ENCODE results near the gene CPA4.

CPA4 gene

DNA sequence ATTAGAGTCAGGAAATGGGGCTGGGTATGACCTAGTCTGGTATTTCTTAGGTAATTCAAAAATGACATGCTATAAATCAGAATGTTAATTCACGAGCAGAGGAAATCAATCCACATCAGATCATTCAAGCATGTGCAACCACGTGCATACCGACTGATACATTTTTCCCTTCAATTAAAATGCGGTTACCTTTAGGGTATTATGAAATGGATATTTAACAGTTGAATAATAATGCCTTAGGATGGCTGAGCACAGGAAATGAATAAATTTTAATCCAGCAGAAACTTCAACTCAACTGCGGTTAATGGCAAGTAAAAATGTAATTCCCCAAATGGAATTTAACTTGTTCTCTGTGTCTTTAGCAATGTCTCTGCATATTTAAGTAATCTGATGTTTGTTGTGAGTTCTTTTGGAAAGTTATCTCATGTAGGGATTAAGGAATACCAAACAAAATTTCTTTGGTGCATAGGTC, 17.1 kb upstream of the CPA4 start:
- DNase-seq: no peak

DNA sequence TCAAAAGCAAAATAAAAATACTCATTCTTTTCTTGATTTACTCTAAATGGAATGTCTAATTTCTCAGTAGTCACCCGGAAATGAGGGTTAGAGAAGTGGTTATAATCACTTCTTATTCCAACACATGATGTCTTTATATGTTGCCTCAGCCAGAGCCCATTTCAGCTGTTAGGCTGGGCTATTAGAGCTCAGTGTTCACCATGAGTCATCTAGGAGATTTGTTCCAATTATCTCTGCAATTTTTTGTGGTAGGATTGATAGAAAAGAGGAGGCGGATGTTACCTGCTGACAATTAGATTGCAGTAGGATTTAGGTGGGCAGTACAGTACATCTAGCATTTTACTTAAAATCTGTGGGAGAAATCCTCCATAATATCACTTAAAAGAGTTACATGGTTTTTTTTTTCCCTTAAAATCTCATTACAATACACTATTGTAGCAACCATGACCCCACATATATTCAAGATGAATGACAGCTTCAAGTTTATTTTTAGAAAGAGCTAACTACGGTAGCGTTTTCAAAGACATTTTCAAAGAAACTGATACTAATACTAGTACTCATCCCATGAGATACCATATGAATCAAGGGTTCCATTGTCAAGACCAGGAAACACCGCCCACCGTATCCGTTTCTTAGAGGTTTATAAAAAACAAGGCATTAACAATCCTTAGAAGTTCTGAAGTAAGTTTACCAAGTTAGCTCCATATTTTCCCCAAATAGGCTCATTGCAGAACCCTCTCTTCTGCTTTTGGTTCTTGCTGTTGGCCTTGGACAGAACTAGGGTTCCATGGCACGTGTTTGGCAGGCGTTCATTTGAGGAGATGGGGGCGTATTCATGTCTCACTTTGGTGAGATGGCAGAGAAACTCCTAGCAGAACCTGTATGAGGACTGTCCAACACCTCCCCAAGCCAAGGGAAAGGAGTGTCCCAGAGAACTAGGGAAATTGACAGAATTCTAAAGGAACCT, 15.9 kb upstream of the CPA4 start:
- no peak for DNase-seq

GRCh38 chr7:130277763-130278643, 15.0 kb upstream of the CPA4 start:
- peak; percentile 33 for DNase-seq

DNA sequence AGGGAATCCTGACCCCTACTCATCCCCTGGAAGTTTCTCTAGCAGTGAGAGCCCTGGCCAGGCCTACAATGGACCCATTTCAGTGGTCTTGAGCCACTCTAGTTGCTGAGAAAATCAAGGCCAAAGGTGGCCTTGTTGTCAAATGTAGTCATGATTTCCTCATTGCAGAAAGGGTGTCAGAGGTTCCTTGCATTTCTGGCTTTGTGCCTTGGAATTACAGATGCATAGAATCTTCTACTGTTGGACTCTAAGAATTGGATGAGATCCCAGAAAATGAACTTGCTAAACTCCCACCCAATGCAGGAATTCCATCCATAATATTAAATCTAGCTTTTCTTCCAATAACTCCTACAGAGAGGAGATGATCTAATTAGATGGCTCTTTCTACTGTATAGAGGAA, 14.1 kb upstream of the CPA4 start:
- DNase-seq: no peak

- no peak for DNase-seq
Observed at GRCh38 chr7:130279286-130279685, 13.7 kb upstream of the CPA4 start.

- DNase-seq: no peak
Observed at GRCh38 chr7:130279906-130280305, 13.1 kb upstream of the CPA4 start.

DNA sequence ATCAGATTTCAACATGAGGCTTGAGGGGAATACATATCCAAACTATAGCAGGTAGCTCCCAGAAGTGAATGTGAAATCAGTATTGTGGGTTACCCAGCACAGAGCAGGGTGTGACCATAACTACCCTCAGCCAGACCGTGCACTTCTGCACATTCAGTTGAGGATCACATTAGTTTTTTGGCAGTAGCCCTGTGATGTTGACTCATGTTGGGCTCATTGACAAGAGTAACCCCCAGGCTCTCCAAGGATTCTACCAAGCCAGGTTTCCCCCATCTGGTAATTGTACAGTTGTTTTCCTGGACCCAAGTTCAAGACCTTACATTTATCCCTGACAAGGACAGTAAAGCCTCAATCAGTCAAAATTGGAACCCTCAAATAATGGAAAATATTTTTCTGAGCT, 11.7 kb upstream of the CPA4 start:
- no peak for DNase-seq

GRCh38 chr7:130286881-130287280, 6.1 kb upstream of the CPA4 start:
- peak; percentile 89 for DNase-seq

- DNase-seq: no peak
Observed at GRCh38 chr7:130288168-130288567, 4.8 kb upstream of the CPA4 start.

- DNase-seq: peak; percentile 73
Observed at GRCh38 chr7:130288829-130289228, 4.1 kb upstream of the CPA4 start.

GRCh38 chr7:130289478-130289877, 3.5 kb upstream of the CPA4 start:
- DNase-seq: no peak

GRCh38 chr7:130290745-130291144, 2.2 kb upstream of the CPA4 start:
- DNase-seq: no peak

DNA sequence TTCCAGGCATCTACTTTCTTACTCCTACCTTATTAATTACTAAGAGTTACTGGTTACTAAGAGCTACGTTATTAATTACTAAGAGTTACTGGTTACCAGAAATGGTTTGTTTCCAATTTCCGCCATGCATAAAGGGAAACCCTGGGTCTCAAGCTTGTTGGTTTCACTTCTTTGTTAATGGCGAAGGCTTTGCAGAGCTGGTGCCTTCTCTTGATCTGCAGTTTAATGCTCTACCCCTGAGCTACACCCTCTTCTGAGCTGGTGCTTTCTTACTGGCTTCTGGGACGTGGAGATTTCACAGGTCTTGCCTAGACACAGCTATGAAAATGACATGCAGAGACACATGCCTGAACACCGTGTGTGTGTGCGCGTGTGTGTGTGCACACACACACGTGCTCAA, 560 bp downstream of the CPA4 start:
- DNase-seq: no peak

DNA sequence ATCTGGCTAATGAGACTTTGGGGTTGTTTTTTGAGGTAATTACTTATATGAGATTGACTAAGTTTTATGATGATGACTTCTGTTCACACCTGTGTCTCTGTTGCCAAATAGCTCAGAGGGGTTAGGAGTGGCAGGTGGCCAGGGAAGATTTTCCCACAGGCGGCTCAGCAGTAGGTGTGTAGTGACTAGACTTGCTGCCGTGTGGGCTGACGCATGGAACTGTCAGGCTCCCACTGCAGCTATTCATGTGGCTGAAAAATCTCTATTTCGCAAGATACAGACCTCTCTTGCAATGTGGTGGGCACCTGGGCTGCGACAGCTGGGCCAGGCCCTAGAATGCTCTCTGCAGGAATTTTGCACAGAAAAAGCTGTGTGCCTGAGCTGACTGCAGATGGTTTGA, 1.4 kb downstream of the CPA4 start:
- no peak for DNase-seq

- DNase-seq: no peak
Observed at GRCh38 chr7:130296221-130296951, 3.4 kb downstream of the CPA4 start.

DNA sequence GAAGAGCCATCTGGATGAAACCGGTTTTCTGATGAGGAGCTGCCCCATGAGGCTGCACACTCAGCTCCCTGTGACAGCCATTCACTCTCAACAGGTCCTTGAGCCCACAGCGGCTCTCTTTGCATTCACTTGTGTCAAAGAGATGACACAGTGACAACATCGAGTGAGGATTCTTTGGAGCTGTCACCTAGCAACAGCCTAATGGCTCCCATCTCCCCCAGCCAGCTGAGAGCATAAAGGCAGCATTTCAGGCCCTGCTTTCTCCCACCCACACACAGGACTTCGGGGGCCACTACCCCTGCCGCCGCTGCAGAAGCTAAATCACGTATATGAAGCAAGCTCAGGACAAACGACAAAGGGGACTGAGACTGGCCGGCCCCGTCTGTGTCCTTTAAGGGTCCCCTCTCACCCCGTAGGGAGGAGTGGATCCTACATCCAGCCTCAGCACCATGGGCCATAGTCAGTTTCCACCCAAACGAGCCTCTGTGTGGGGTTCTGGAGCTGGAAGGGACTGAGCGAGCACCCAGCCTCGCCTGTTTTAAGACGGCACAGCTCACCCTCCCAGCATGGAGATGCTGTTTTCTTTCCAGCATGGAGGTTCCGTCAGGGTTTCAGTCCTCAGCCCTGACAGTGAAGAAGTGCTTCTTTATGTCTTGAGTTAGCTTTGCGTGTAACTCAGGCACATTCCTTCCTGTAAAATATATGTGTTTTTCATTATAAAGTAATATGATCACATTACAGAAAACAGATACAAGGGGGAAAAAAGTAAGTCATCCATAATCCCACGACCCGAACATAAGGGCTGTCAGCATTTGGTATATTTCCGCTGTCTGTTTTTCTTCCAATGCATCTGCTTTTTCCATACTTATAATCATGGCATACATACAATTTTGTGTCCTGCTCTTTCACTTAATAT, 4.9 kb downstream of the CPA4 start:
- no peak for DNase-seq

GRCh38 chr7:130298544-130299326, 5.8 kb downstream of the CPA4 start:
- no peak for DNase-seq

DNA sequence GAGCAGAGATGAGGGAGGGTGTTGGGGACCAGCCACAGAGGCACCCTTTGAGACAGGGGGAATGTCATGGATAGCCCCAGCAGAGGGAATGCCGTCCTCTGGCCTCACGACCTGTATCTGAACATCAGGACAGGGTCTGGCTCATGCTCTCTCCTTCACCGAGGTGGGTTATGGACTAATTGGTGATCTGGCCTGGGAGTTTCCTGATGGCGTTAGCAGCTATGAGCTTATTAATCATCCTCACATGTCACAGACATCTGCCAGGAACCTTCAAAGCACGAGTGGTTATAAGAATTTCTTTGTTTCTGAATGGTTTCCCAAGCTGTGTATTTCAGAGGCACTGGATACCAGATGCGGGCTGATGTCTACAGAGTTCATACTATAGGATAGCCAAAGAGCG, 6.9 kb downstream of the CPA4 start:
- DNase-seq: no peak

DNA sequence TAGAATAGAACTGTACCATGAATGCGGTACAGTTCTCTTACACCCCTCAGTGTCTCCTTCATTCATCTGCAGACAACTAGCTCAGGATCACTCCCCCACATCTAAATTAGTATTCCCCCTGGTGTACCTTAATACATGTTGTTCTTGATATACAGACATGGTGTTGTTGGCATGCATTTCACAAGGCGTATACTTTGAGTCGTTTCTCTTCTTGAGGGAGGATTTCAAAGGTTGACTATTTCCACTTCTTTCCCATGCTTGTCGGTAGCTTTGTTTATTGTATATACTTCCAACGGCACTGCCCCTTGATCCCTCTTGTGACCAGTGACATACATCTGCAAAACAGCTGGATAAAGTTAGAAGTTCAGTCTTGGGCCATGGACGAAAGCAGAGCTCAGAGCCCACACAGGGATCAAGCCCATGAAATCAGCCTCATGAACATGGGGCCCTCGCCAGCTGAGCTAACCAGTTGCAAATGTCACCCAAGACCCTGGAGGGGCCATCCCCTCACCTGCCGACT, 8.6 kb downstream of the CPA4 start:
- DNase-seq: no peak

DNA sequence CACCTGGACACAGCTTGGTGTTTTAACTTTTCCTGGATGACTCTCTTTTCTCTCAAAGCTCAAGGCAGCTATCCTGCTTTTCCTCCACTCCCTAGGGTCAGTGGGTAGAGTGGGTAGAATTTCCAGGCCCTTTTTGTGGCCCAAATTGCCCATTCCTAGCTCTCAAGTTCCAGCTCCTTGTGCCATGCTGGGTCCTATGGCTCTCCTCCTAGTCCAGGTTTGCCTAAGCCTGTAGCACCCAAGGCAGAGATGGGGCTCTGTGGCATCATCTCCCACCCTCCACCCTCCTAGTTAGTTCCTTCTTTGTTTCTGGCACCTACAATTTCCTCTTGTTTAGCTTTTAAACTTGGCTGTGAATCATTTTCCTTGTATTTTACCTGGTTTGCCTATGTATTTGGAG, 9.7 kb downstream of the CPA4 start:
- no peak for DNase-seq

- no peak for DNase-seq
Observed at GRCh38 chr7:130303127-130303526, 10.2 kb downstream of the CPA4 start.
